Fibroblast of the aortic adventitia (primary cell): ENCODE results near the gene FBLN7. TPM values are rescaled to one million over a fixed set of nuclear protein-coding genes. Genes with fewer than 3 reads are reported as not detected.
A peak's percentile ranks its signal among the peaks of the same experiment; 100 is the strongest.

Experiments
- DNase-seq: peaks from one replicate; pipeline ENCODE4 v3.0.0-alpha.2; 2010; ENCODE audit warnings: low read depth
- H3K4me3 ChIP-seq: 2 replicates; pipeline ENCODE4 v1.5.1; 2011; ENCODE audit warnings: low read depth, mild to moderate bottlenecking, control low read depth, low read length, moderate library complexity
- CTCF ChIP-seq: IDR thresholded peaks from 2 replicates; pipeline ENCODE4 v1.5.1; 2011; ENCODE audit warnings: mild to moderate bottlenecking, low read length, control low read depth, inconsistent platforms; ENCODE audit not compliant: insufficient read depth
- total RNA-seq: library from RNA; depleted of rRNA; stranded (reverse); fragments of >200 nt; gene quantifications from 2 replicates; pipeline ENCODE4 v1.2.3, GENCODE V29; 2012; ENCODE audit warnings: low replicate concordance

FBLN7 gene
- total RNA-seq, 1 donor = 3.2 TPM

- TF ChIP-seq CTCF = no peak
- no peak for DNase-seq
- H3K4me3 ChIP-seq = no peak overlapping the region
Observed at GRCh38 chr2:112140899-112141625, 2.9 kb downstream of the FBLN7 start.

GRCh38 chr2:112141626-112142007 is 3.4 kb downstream of the FBLN7 start:
- TF ChIP-seq CTCF = no peak
- DNase-seq = no peak

GRCh38 chr2:112142525-112143078 is 4.4 kb downstream of the FBLN7 start:
- H3K4me3 ChIP-seq = no peak overlapping the region
- TF ChIP-seq CTCF = no peak

More at GRCh38 chr2:112141626-112142007, 3.4 kb downstream of the FBLN7 start:
- H3K4me3 ChIP-seq = no peak overlapping the region

GRCh38 chr2:112143150-112143549 is 5.0 kb downstream of the FBLN7 start:
- no peak for DNase-seq
- no peak for TF ChIP-seq CTCF
- no peak overlapping the region for H3K4me3 ChIP-seq

More at GRCh38 chr2:112142525-112143078, 4.4 kb downstream of the FBLN7 start:
- DNase-seq = no peak

- DNase-seq = no peak
- no peak overlapping the region for H3K4me3 ChIP-seq
- no peak for TF ChIP-seq CTCF
Observed at GRCh38 chr2:112144966-112145365, 6.8 kb downstream of the FBLN7 start.

- peak; percentile 50 for DNase-seq
- no peak for TF ChIP-seq CTCF
Observed at GRCh38 chr2:112147382-112148168, 9.4 kb downstream of the FBLN7 start.

More at GRCh38 chr2:112147382-112148168, 9.4 kb downstream of the FBLN7 start:
- no peak overlapping the region for H3K4me3 ChIP-seq
